Esophagus muscularis mucosa (tissue), 4 donors: Measurements from ENCODE around the gene ATP10A. TPM values are rescaled to one million over a fixed set of nuclear protein-coding genes. Genes with fewer than 3 reads are reported as not detected.

Experiments used
- DNase-seq: peaks from one replicate; pipeline ENCODE4 v3.0.0-alpha.2; 2017; ENCODE audit errors: extremely low spot score
- H3K27ac ChIP-seq, 4 donors: fragments of 200-600 bp; sonication (generic); replicated peaks in 1 of 4; 1 replicate in 3 of 4; 2 replicates in 1 of 4; pipeline ENCODE4 v1.5.1; 2016 to 2019; ENCODE audit warnings: mild to moderate bottlenecking in 1 of 4
- H3K27me3 ChIP-seq, 4 donors: fragments of 200-600 bp; sonication (generic); one replicate each; pipeline versions ENCODE4 v1.5.1 to v1.6.0; 2016 to 2019
- H3K36me3 ChIP-seq, 4 donors: fragments of 200-600 bp; sonication (generic); one replicate each; pipeline ENCODE4 v1.5.1; 2016 to 2019
- H3K4me1 ChIP-seq, 4 donors: fragments of 200-600 bp; sonication (generic); one replicate each; pipeline ENCODE4 v1.5.1; 2016 to 2019
- H3K4me3 ChIP-seq, 4 donors: fragments of 200-600 bp; sonication (generic); 1 replicate in 2 of 4; 2 replicates in 2 of 4; pipeline ENCODE4 v1.5.1; 2016 to 2019; ENCODE audit warnings: mild to moderate bottlenecking in 4 of 4, moderate library complexity in 1 of 4
- H3K9me3 ChIP-seq, 4 donors: fragments of 200-600 bp; sonication (generic); 1 replicate in 3 of 4; 2 replicates in 1 of 4; pipeline ENCODE4 v1.5.1; 2016 to 2019
- CTCF ChIP-seq, 3 experiments: fragments of 200-600 bp in 2 of 3; fragments of 450-650 bp in 1 of 3; sonication (generic) in 2 of 3; IDR thresholded peaks; one replicate each; pipeline ENCODE4 v1.5.1; 2017 to 2019; ENCODE audit warnings: antibody characterized with exemption in 3 of 3, mild to moderate bottlenecking in 2 of 3, moderate library complexity in 1 of 3
- EP300 ChIP-seq: sonication (generic); formaldehyde crosslinking; IDR thresholded peaks from one replicate; pipeline ENCODE4 v1.6.1; 2017; ENCODE audit warnings: antibody characterized with exemption
- POLR2A ChIP-seq: fragments of 450-650 bp; IDR thresholded peaks from one replicate; pipeline ENCODE4 v1.6.1; 2017; ENCODE audit warnings: antibody characterized with exemption, moderate library complexity, mild to moderate bottlenecking, low read depth
- POLR2AphosphoS5 ChIP-seq, 2 donors: sonication (generic); formaldehyde crosslinking; IDR thresholded peaks; one replicate each; pipeline ENCODE4 v1.6.1; 2017; ENCODE audit warnings: antibody characterized with exemption in 2 of 2
- WGBS: methylation state at CpG from one replicate; pipeline ENCODE4 v1.1.5; 2018; 5-methylcytosine and 5-hydroxymethylcytosine counted together
- intact Hi-C: fragments of 100-400 bp; cut with DNase I; formaldehyde crosslinking; loops from one replicate; pipeline ENCODE4 v1.15.1; 2023
- total RNA-seq, 4 donors: library from RNA; depleted of rRNA; stranded (reverse); fragments of >200 nt; gene quantifications; one replicate each; pipeline versions ENCODE4 v1.1.0 to v1.2.1, GENCODE V29; 2016

Gene ATP10A
- total RNA-seq, 4 donors from 2014 or later: 23.9 to 51.9 (median 32.6) TPM

GRCh38 chr15:25717457-25718168 lies 145.5 kb downstream of the ATP10A start:
- H3K27me3 ChIP-seq: no peaks in the 10 kb centered on the region
- WGBS: 76% methylated on average over 12 of the region's 14 CpGs
- peaks cover 0 to 24% (median 17%) of the 10 kb centered on the region in 4 donors for H3K4me1 ChIP-seq
- no peaks in the 10 kb centered on the region for H3K9me3 ChIP-seq
- no peak overlapping the region for H3K27ac ChIP-seq
- TF ChIP-seq POLR2AphosphoS5 (IDR thresholded peaks at IDR 0.05): no peak
- TF ChIP-seq POLR2A: no peak
- TF ChIP-seq EP300: no peak
- TF ChIP-seq CTCF (IDR thresholded peaks at IDR 0.05): no peak
- intact Hi-C loops: no loop called here
- H3K36me3 ChIP-seq: peaks cover 0 to 55% (median 33%) of the 10 kb centered on the region in 4 donors
- DNase-seq: no peak
- no peak overlapping the region for H3K4me3 ChIP-seq

- 72% methylated on average over 3 of the region's 3 CpGs for WGBS
- intact Hi-C loops: no loop called here
- Histone ChIP-seq H3K36me3 (peaks cover 0 to 58% (median 33%) of the 10 kb centered on the region in 4 donors), H3K27me3 (no peaks in the 10 kb centered on the region), H3K4me3 (no peak overlapping the region), H3K4me1 (peaks cover 0 to 24% (median 17%) of the 10 kb centered on the region in 4 donors), H3K9me3 (no peaks in the 10 kb centered on the region), H3K27ac (no peak overlapping the region)
- no peak for DNase-seq
- TF ChIP-seq POLR2A: no peak
- TF ChIP-seq POLR2AphosphoS5 (IDR thresholded peaks at IDR 0.05): no peak
- no peak for TF ChIP-seq EP300
- no peak for TF ChIP-seq CTCF (IDR thresholded peaks at IDR 0.05)
These were observed 146.0 kb downstream of the ATP10A start for GRCh38 chr15:25717127-25717456.

GRCh38 chr15:25716414-25717126 lies 146.6 kb downstream of the ATP10A start:
- no peaks in the 10 kb centered on the region for H3K27me3 ChIP-seq
- 92% methylated on average over 20 of the region's 21 CpGs for WGBS
- H3K36me3 ChIP-seq: peaks cover 0 to 60% (median 35%) of the 10 kb centered on the region in 4 donors
- no peak overlapping the region for H3K27ac ChIP-seq
- intact Hi-C loops: no loop called here
- no peak for TF ChIP-seq CTCF (IDR thresholded peaks at IDR 0.05)
- TF ChIP-seq POLR2A: no peak
- no peak for TF ChIP-seq POLR2AphosphoS5 (IDR thresholded peaks at IDR 0.05)
- no peak for TF ChIP-seq EP300
- peaks cover 0 to 19% (median 13%) of the 10 kb centered on the region in 4 donors for H3K4me1 ChIP-seq
- no peak for DNase-seq
- H3K4me3 ChIP-seq: no peak overlapping the region
- no peaks in the 10 kb centered on the region for H3K9me3 ChIP-seq

GRCh38 chr15:25715536-25716413 lies 147.4 kb downstream of the ATP10A start:
- H3K27me3 ChIP-seq: no peaks in the 10 kb centered on the region
- H3K9me3 ChIP-seq: no peaks in the 10 kb centered on the region
- no peak overlapping the region for H3K27ac ChIP-seq
- peaks cover 0 to 11% (median 5%) of the 10 kb centered on the region in 4 donors for H3K4me1 ChIP-seq
- WGBS: 98% methylated on average over 11 of the region's 18 CpGs
- no peak for DNase-seq
- intact Hi-C loops: no loop called here
- no peak overlapping the region for H3K4me3 ChIP-seq
- no peak for TF ChIP-seq POLR2A
- TF ChIP-seq EP300: no peak
- no peak for TF ChIP-seq CTCF (IDR thresholded peaks at IDR 0.05)
- TF ChIP-seq POLR2AphosphoS5 (IDR thresholded peaks at IDR 0.05): no peak
- H3K36me3 ChIP-seq: peaks cover 0 to 62% (median 35%) of the 10 kb centered on the region in 4 donors
